Thymus (tissue), 11 donors: Measurements from ENCODE around the gene DTNBP1. TPM values are rescaled to one million over a fixed set of nuclear protein-coding genes. Genes with fewer than 3 reads are reported as not detected.

ENCODE experiments used
- DNase-seq, 9 donors: peaks; one replicate each; pipeline ENCODE4 v3.0.0-alpha.2; 2013; ENCODE audit warnings: low spot score in 9 of 9, low read depth in 6 of 9, missing footprints in 1 of 9
- H3K27ac ChIP-seq, 2 donors: one replicate each; pipeline ENCODE4 v1.5.1; 2013; ENCODE audit warnings: control low read depth in 1 of 2, low read depth in 1 of 2, low read length in 1 of 2, mild to moderate bottlenecking in 1 of 2, moderate library complexity in 1 of 2
- H3K27me3 ChIP-seq, 2 donors: one replicate each; pipeline ENCODE4 v1.5.1; 2013; ENCODE audit warnings: low read length in 1 of 2; ENCODE audit not compliant: control insufficient read depth in 2 of 2, insufficient read depth in 1 of 2
- H3K36me3 ChIP-seq, 2 donors: one replicate each; pipeline ENCODE4 v1.5.1; 2013; ENCODE audit warnings: low read length in 1 of 2, mild to moderate bottlenecking in 1 of 2, moderate library complexity in 1 of 2; ENCODE audit not compliant: control insufficient read depth in 2 of 2, insufficient read depth in 2 of 2
- H3K4me1 ChIP-seq, 2 donors: one replicate each; pipeline ENCODE4 v1.5.1; 2013; ENCODE audit warnings: low read length in 2 of 2; ENCODE audit not compliant: control insufficient read depth in 2 of 2, insufficient read depth in 2 of 2
- H3K4me3 ChIP-seq, 2 donors: one replicate each; pipeline ENCODE4 v1.5.1; 2013; ENCODE audit warnings: low read length in 2 of 2, control low read depth in 1 of 2, mild to moderate bottlenecking in 1 of 2
- H3K9me3 ChIP-seq, 2 donors: one replicate each; pipeline ENCODE4 v1.5.1; 2013; ENCODE audit warnings: low read length in 1 of 2, mild to moderate bottlenecking in 1 of 2; ENCODE audit not compliant: control insufficient read depth in 2 of 2, insufficient read depth in 1 of 2
- WGBS: extraction: QIAGEN DNeasy Blood & Tissue Kit; methylation state at CpG from one replicate; pipeline ENCODE4 v1.1.7; 2013; 5-methylcytosine and 5-hydroxymethylcytosine counted together
- polyA plus RNA-seq: library from polyadenylated mRNA; stranded (reverse); fragments of 200-250 nt; gene quantifications from one replicate; pipeline ENCODE4 v1.2.3, GENCODE V29; 2013
- total RNA-seq: library from RNA; stranded (reverse); fragments of 120-200 nt; gene quantifications from one replicate; pipeline ENCODE4 v1.2.4, GENCODE V29; 2013
- donor health status: healthy.

DTNBP1 gene
- total and polyA plus RNA-seq, 2 donors, result 8.0 to 29.7 TPM

- H3K4me1 ChIP-seq, result no peaks in the 10 kb centered on the region
- peaks cover 0 to 18% of the 10 kb centered on the region in 2 donors for H3K36me3 ChIP-seq
- H3K27ac ChIP-seq, result no peak overlapping the region
- no peaks in the 10 kb centered on the region for H3K27me3 ChIP-seq
- peaks cover 3 to 11% of the 10 kb centered on the region in 2 donors for H3K9me3 ChIP-seq
- H3K4me3 ChIP-seq, result no peak overlapping the region
- DNase-seq, result no peak
Measured at GRCh38 chr6:15638373-15638772, 24.5 kb downstream of the DTNBP1 start.

GRCh38 chr6:15631432-15631831 lies 31.4 kb downstream of the DTNBP1 start:
- Histone ChIP-seq H3K27ac (no peak overlapping the region), H3K36me3 (peaks cover 0 to 3% of the 10 kb centered on the region in 2 donors), H3K4me3 (no peak overlapping the region), H3K27me3 (no peaks in the 10 kb centered on the region), H3K4me1 (peaks cover 0 to 9% of the 10 kb centered on the region in 2 donors), H3K9me3 (no peaks in the 10 kb centered on the region)
- no peak for DNase-seq
- 99% methylated on average over 2 of the region's 2 CpGs for WGBS

- Histone ChIP-seq H3K27me3 (no peaks in the 10 kb centered on the region), H3K27ac (no peak overlapping the region), H3K9me3 (no peaks in the 10 kb centered on the region), H3K36me3 (peaks cover 0 to 6% of the 10 kb centered on the region in 2 donors), H3K4me1 (peaks cover 0 to 9% of the 10 kb centered on the region in 2 donors), H3K4me3 (no peak overlapping the region)
- DNase-seq, result no peak
- WGBS, result 92% methylated on average over 1 of the region's 1 CpG
Measured at GRCh38 chr6:15630202-15630601, 32.6 kb downstream of the DTNBP1 start.

- peaks cover 0 to 9% of the 10 kb centered on the region in 2 donors for H3K4me1 ChIP-seq
- no peak for DNase-seq
- H3K27me3 ChIP-seq, result no peaks in the 10 kb centered on the region
- peaks cover 0 to 6% of the 10 kb centered on the region in 2 donors for H3K36me3 ChIP-seq
- no peaks in the 10 kb centered on the region for H3K9me3 ChIP-seq
- no peak overlapping the region for H3K27ac ChIP-seq
- no peak overlapping the region for H3K4me3 ChIP-seq
Measured at GRCh38 chr6:15629487-15629886, 33.3 kb downstream of the DTNBP1 start.

- H3K27ac ChIP-seq, result no peak overlapping the region
- peaks cover 0 to 9% of the 10 kb centered on the region in 2 donors for H3K36me3 ChIP-seq
- no peaks in the 10 kb centered on the region for H3K9me3 ChIP-seq
- peak in 1 of 9 donors; percentile 25 for DNase-seq
- peaks cover 0 to 9% of the 10 kb centered on the region in 2 donors for H3K4me1 ChIP-seq
- no peaks in the 10 kb centered on the region for H3K27me3 ChIP-seq
- WGBS, result 78% methylated on average over 7 of the region's 7 CpGs
- no peak overlapping the region for H3K4me3 ChIP-seq
Measured at GRCh38 chr6:15628499-15629131, 34.2 kb downstream of the DTNBP1 start.

- Histone ChIP-seq H3K4me1 (peaks cover 0 to 11% of the 10 kb centered on the region in 2 donors), H3K36me3 (peaks cover 0 to 9% of the 10 kb centered on the region in 2 donors), H3K27me3 (no peaks in the 10 kb centered on the region), H3K9me3 (no peaks in the 10 kb centered on the region), H3K27ac (no peak overlapping the region), H3K4me3 (no peak overlapping the region)
- DNase-seq, result no peak
- WGBS, result 98% methylated on average over 2 of the region's 2 CpGs
Measured at GRCh38 chr6:15627821-15628220, 35.0 kb downstream of the DTNBP1 start.

GRCh38 chr6:15626878-15627674 lies 35.8 kb downstream of the DTNBP1 start:
- Histone ChIP-seq H3K27ac (no peak overlapping the region), H3K9me3 (no peaks in the 10 kb centered on the region), H3K4me3 (no peak overlapping the region), H3K36me3 (peaks cover 0 to 9% of the 10 kb centered on the region in 2 donors), H3K4me1 (peaks cover 0 to 11% of the 10 kb centered on the region in 2 donors), H3K27me3 (no peaks in the 10 kb centered on the region)
- WGBS, result 71% methylated on average over 8 of the region's 8 CpGs
- peak in 3 of 9 donors; percentile 22 to 46 (median 28) for DNase-seq

GRCh38 chr6:15626160-15626559 lies 36.7 kb downstream of the DTNBP1 start:
- Histone ChIP-seq H3K4me3 (no peak overlapping the region), H3K27ac (no peak overlapping the region), H3K36me3 (peaks cover 0 to 9% of the 10 kb centered on the region in 2 donors), H3K27me3 (no peaks in the 10 kb centered on the region), H3K9me3 (no peaks in the 10 kb centered on the region), H3K4me1 (peaks cover 0 to 15% of the 10 kb centered on the region in 2 donors)
- 94% methylated on average over 1 of the region's 1 CpG for WGBS
- DNase-seq, result no peak
